Loucy (cell line): ENCODE measurements around the gene HCRT.

Experiments used
- H2AFZ ChIP-seq: fragments of 200-600 bp; sonication (generic); 2 replicates; pipeline ENCODE4 v1.6.0; 2016; ENCODE audit warnings: antibody characterized with exemption, mild to moderate bottlenecking, low read length, moderate library complexity
- H3F3A ChIP-seq: fragments of 200-600 bp; 2 replicates; pipeline ENCODE4 v1.6.0; 2016; ENCODE audit warnings: antibody characterized with exemption, low read depth, mild to moderate bottlenecking
- H3K27me3 ChIP-seq: fragments of 200-600 bp; sonication (generic); 2 replicates; pipeline ENCODE4 v1.6.1; 2014; ENCODE audit warnings: low read length, mild to moderate bottlenecking; ENCODE audit not compliant: insufficient read depth, poor library complexity, severe bottlenecking
- H3K36me3 ChIP-seq: fragments of 200-600 bp; sonication (generic); 2 replicates; pipeline ENCODE4 v1.6.1; 2016; ENCODE audit warnings: low read length; ENCODE audit not compliant: insufficient read depth
- H3K4me1 ChIP-seq: fragments of 200-600 bp; sonication (generic); 2 replicates; pipeline ENCODE4 v1.5.1; 2014; ENCODE audit warnings: low read length, mild to moderate bottlenecking; ENCODE audit not compliant: insufficient read depth, poor library complexity, severe bottlenecking
- H3K4me2 ChIP-seq: fragments of 200-600 bp; sonication (generic); 2 replicates; pipeline ENCODE4 v1.6.0; 2014; ENCODE audit warnings: antibody characterized with exemption, low read length, low read depth, mild to moderate bottlenecking; ENCODE audit not compliant: poor library complexity, severe bottlenecking
- H3K4me3 ChIP-seq: fragments of 200-600 bp; sonication (generic); 2 replicates; pipeline ENCODE4 v1.5.1; 2014; ENCODE audit warnings: low read length, mild to moderate bottlenecking, mixed read lengths; ENCODE audit not compliant: poor library complexity, severe bottlenecking
- H3K79me2 ChIP-seq: fragments of 200-600 bp; sonication (generic); 2 replicates; pipeline ENCODE4 v1.6.1; 2014; ENCODE audit warnings: low read length; ENCODE audit not compliant: insufficient read depth
- H3K9ac ChIP-seq: fragments of 200-600 bp; sonication (generic); 2 replicates; pipeline ENCODE4 v1.6.0; 2014; ENCODE audit warnings: mild to moderate bottlenecking, low read depth, low read length, moderate library complexity; ENCODE audit not compliant: poor library complexity, severe bottlenecking
- H3K9me2 ChIP-seq: fragments of 200-600 bp; sonication (generic); replicated peaks from 2 replicates; pipeline ENCODE4 v1.6.1; 2016; ENCODE audit warnings: low read depth, low read length, mixed read lengths
- H3K9me3 ChIP-seq: fragments of 200-600 bp; sonication (generic); 2 replicates; pipeline ENCODE4 v1.6.1; 2014; ENCODE audit warnings: mild to moderate bottlenecking, antibody characterized with exemption, low read length, low read depth; ENCODE audit not compliant: insufficient read depth
- H4K20me1 ChIP-seq: fragments of 200-600 bp; sonication (generic); 2 replicates; pipeline ENCODE4 v1.6.0; 2014; ENCODE audit warnings: antibody characterized with exemption, low read length, mild to moderate bottlenecking; ENCODE audit not compliant: insufficient read depth, poor library complexity, severe bottlenecking
- EZH2phosphoT487 ChIP-seq: fragments of 200-600 bp; IDR thresholded peaks from 2 replicates; pipeline ENCODE4 v1.6.1; 2018; ENCODE audit warnings: antibody characterized with exemption, mild to moderate bottlenecking, moderate library complexity, borderline replicate concordance
- TF ChIP-seq, protein P1 (sequence below): fragments of 200-600 bp; sonication (generic); conservative IDR thresholded peaks from 2 replicates; pipeline ENCODE4 v1.5.1; 2014; ENCODE audit warnings: mild to moderate bottlenecking, antibody characterized with exemption, low read length

Gene HCRT

DNA sequence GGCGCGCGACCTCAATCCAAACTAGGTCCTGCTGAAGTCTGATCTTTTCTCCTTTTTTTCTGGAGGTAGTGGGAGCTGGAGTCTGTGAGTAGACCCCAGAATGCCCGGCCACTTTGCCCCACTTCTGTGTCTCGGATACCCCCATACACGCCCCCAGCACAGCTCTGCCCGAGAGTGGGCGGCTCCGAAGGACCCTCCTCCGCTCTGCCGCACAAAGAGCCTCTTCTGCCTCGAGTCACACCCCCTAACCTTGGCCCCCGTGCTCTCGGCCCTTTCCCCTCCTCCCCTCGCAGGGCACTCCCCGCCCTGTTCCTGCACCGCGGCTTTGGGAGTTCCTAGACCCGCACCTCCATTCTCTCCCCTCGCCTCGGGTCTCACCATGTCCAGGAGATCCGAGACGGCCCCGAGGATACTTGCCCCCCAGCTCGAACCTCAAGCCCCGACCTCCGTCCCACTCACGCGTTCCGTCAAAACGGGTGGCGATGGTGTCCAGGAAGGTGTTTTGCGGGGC lies 4.8 kb downstream of the HCRT start:
- H3K36me3 ChIP-seq: no peaks in the 10 kb centered on the region
- no peak overlapping the region for H3K9ac ChIP-seq
- H4K20me1 ChIP-seq: no peaks in the 10 kb centered on the region
- H2AFZ ChIP-seq: no peak overlapping the region
- no peaks in the 10 kb centered on the region; the same call in 1 of the 2 replicates for H3K79me2 ChIP-seq
- no peaks in the 10 kb centered on the region for H3K9me2 ChIP-seq
- TF ChIP-seq, protein P1, sequence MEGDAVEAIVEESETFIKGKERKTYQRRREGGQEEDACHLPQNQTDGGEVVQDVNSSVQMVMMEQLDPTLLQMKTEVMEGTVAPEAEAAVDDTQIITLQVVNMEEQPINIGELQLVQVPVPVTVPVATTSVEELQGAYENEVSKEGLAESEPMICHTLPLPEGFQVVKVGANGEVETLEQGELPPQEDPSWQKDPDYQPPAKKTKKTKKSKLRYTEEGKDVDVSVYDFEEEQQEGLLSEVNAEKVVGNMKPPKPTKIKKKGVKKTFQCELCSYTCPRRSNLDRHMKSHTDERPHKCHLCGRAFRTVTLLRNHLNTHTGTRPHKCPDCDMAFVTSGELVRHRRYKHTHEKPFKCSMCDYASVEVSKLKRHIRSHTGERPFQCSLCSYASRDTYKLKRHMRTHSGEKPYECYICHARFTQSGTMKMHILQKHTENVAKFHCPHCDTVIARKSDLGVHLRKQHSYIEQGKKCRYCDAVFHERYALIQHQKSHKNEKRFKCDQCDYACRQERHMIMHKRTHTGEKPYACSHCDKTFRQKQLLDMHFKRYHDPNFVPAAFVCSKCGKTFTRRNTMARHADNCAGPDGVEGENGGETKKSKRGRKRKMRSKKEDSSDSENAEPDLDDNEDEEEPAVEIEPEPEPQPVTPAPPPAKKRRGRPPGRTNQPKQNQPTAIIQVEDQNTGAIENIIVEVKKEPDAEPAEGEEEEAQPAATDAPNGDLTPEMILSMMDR: no peak
- TF ChIP-seq EZH2phosphoT487: no peak
- no peak overlapping the region for H3K4me3 ChIP-seq
- H3K4me1 ChIP-seq: peaks cover 15% of the 10 kb centered on the region
- H3K4me2 ChIP-seq: no peak overlapping the region
- no peaks in the 10 kb centered on the region for H3K27me3 ChIP-seq
- no peaks in the 10 kb centered on the region for H3K9me3 ChIP-seq
- H3F3A ChIP-seq: no peaks in the 10 kb centered on the region

DNA sequence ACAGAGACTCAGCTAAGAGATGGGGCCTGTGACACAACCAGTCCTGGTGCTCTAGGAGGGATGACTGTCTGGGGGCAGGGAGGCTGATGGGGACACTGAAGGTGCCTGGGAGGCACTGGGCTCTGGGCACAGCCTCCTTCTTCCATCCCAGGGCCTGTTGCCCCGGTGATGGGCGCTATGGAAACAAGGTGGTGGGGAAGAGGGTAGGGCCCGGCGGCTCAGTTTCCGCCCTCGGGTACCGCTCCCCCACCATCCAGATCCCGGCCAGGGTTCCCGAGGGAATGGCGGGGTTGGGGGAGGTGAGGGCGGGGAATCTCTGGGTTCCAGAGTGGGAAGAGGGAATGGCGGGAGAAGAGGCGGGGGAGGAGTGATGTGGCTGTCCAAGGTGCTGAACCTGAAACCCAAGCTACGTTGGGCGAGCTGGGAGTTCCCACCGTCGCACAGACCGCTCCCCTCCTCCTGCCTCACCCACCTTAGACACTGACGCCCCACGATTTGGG lies 5.3 kb downstream of the HCRT start:
- Histone ChIP-seq H3K9me2 (no peaks in the 10 kb centered on the region), H3K9ac (no peak overlapping the region), H3K27me3 (no peaks in the 10 kb centered on the region), H3K36me3 (no peaks in the 10 kb centered on the region), H3K4me2 (no peak overlapping the region), H3K4me3 (no peak overlapping the region), H3K9me3 (no peaks in the 10 kb centered on the region), H3K79me2 (no peaks in the 10 kb centered on the region; the same call in 1 of the 2 replicates), H3K4me1 (peaks cover 15% of the 10 kb centered on the region), H4K20me1 (no peaks in the 10 kb centered on the region), H2AFZ (no peak overlapping the region), H3F3A (no peaks in the 10 kb centered on the region)
- TF ChIP-seq, protein P1: no peak
- TF ChIP-seq EZH2phosphoT487: no peak

DNA sequence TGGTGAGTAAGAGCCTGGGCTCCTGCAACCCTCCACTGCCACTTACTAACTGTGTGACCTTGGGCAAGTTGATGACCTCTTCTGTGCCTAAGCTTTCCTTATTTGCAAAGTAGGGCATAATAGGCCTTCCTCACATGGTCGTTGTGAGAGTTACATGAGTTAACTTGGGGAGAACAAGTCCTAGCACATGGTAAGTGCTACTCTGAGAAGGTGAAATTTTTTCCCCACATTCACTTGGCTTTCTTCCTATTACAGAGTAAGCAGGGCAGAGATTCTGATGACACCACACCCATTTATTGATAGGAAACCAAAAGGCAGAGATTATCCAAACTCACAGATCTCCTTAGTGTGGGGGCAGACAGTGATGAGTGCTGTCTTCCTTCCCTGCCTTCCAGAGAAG lies 5.9 kb downstream of the HCRT start:
- Histone ChIP-seq H3K9ac (no peak overlapping the region), H2AFZ (no peak overlapping the region), H3K4me2 (no peak overlapping the region), H3K36me3 (no peaks in the 10 kb centered on the region), H3K9me2 (no peaks in the 10 kb centered on the region), H3K4me1 (peaks cover 10% of the 10 kb centered on the region), H3K27me3 (no peaks in the 10 kb centered on the region), H4K20me1 (no peaks in the 10 kb centered on the region), H3K9me3 (no peaks in the 10 kb centered on the region), H3K4me3 (no peak overlapping the region), H3K79me2 (no peaks in the 10 kb centered on the region; the same call in 1 of the 2 replicates), H3F3A (no peaks in the 10 kb centered on the region)
- TF ChIP-seq EZH2phosphoT487: no peak
- TF ChIP-seq, protein P1: no peak
